K562 (cell line): ENCODE measurements around the gene GNB2. TPM values are rescaled to one million over a fixed set of nuclear protein-coding genes. Genes with fewer than 3 reads are reported as not detected.

Source experiments
- FOS ChIP-seq: IDR thresholded peaks from 3 replicates; pipeline ENCODE4 v1.6.1; 2011; ENCODE audit not compliant: insufficient read length; ENCODE audit errors: extremely low read depth
- HNRNPH1 ChIP-seq: fragments of 200-400 bp; formaldehyde crosslinking; optimal IDR thresholded peaks from 2 replicates; pipeline ENCODE3; 2017; ENCODE audit warnings: low read depth, mild to moderate bottlenecking, low read length, moderate library complexity
- PML ChIP-seq: IDR thresholded peaks from 2 replicates; pipeline ENCODE4 v1.6.1; 2012; ENCODE audit warnings: low read length, inconsistent platforms
- SRSF3 ChIP-seq: fragments of 200-400 bp; formaldehyde crosslinking; IDR thresholded peaks from 2 replicates; pipeline ENCODE4 v1.6.1; 2016; ENCODE audit warnings: mild to moderate bottlenecking, low read length, moderate library complexity; ENCODE audit not compliant: insufficient read depth
- TAF1 ChIP-seq: IDR thresholded peaks from 2 replicates; pipeline ENCODE4 v1.6.1; 2011; ENCODE audit warnings: mild to moderate bottlenecking, low read length, moderate library complexity; ENCODE audit not compliant: insufficient read depth, control insufficient read depth, severe bottlenecking; ENCODE audit errors: extremely low read depth
- TBP ChIP-seq: optimal IDR thresholded peaks from 2 replicates; pipeline ENCODE3; 2011; ENCODE audit warnings: low read depth, low read length, improper control_type of control experiment
- polyA plus RNA-seq, 8 experiments: library from polyadenylated mRNA; depleted of rRNA in 4 of 8; stranded (reverse) in 5 of 8; unstranded in 3 of 8; fragments of >200 nt; fragmentation: Nextera tagmentation in 2 of 8; fragmentation: Illumina TruSeq in 1 of 8; extraction: Ambion mirVana in 2 of 8; extraction: Trizol in 1 of 8; gene quantifications; 2 replicates each; pipeline versions ENCODE4 v1.2.1 to v1.2.3, GENCODE V29; 2011 to 2014; ENCODE audit warnings: inconsistent platforms in 1 of 8, missing spikeins in 1 of 8
- total RNA-seq, 7 experiments: library from RNA; depleted of rRNA in 6 of 7; stranded (reverse); fragments of >200 nt in 6 of 7; fragmentation: Illumina TruSeq in 2 of 7; extraction: Trizol in 2 of 7; gene quantifications; 2 replicates each; pipeline versions ENCODE4 v1.2.1 to v1.2.3, GENCODE V29; 2011 to 2021; ENCODE audit warnings: low replicate concordance in 1 of 7
- TF ChIP-seq, protein P1 (sequence below): sonication (generic); IDR thresholded peaks from 2 replicates; pipeline ENCODE4 v1.6.1; 2016
- TF ChIP-seq, protein P2 (sequence below), 2 experiments: fragments of 450-650 bp; IDR thresholded peaks; 2 replicates each; pipeline ENCODE4 v1.6.1; 2016; ENCODE audit warnings: mild to moderate bottlenecking in 2 of 2, borderline replicate concordance in 1 of 2, low read depth in 1 of 2, moderate library complexity in 1 of 2
- TF ChIP-seq, protein P3 (sequence below): conservative IDR thresholded peaks from 2 replicates; pipeline ENCODE4 v1.6.1; 2011; ENCODE audit warnings: low read depth, mild to moderate bottlenecking, low read length; ENCODE audit not compliant: control insufficient read depth

The GNB2 gene
- total and polyA plus RNA-seq, 9 of the 15 experiments (the other 6 are each of a cell fraction or from before 2014, with no cell fraction given), result 0.65 to 320 (median 104) TPM

DNA sequence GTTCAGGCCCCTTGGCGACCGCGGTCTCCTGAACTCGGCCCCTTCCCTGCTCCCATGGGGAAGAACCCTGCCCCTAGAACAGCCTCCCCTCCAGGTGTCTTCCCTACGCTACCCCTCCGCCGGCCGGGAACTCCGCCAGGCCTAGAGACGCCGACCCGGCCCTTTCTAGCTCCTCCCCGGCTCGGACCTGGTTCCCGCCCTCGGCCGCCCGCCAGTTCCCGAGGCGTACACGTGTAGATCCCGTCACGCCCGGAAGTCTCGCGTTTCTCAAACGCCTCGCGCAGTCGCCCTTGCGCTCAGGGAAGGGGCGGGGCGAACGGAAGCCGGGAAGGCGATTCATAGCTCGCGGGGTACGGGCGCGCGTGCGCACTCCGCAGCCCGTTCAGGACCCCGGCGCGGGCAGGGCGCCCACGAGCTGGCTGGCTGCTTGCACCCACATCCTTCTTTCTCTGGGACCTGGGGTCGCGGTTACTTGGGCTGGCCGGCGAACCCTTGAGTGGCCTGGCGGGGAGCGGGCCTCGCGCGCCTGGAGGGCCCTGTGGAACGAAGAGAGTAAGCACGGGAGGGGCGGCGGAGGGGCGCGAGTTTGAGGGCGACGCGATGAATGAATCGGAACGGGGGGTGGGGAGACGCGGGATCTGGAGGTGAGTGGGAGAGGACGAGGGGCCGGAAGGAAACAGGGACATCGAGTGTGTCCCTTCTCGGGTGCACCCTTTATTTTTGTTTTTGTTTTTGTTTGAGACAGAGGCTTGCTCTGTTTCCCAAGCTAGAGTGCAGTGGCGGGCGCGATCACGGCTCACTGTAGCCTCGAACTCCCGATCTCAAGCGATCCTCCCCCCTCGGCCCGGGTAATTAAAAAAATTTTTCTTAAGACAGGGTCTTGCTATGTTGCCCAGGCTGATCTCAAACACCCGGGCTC, 32.5 kb downstream of the GNB2 start, which contains the start of gene POP7 (continued):
- TF ChIP-seq TAF1 (peak; percentile 83), SRSF3 (no peak), PML (peak; percentile 51; the same call in 1 of the 2 replicates), TBP (peak; percentile 72), HNRNPH1 (no peak), FOS (no peak)
- TF ChIP-seq, protein P1, sequence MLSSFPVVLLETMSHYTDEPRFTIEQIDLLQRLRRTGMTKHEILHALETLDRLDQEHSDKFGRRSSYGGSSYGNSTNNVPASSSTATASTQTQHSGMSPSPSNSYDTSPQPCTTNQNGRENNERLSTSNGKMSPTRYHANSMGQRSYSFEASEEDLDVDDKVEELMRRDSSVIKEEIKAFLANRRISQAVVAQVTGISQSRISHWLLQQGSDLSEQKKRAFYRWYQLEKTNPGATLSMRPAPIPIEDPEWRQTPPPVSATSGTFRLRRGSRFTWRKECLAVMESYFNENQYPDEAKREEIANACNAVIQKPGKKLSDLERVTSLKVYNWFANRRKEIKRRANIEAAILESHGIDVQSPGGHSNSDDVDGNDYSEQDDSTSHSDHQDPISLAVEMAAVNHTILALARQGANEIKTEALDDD, result peak; percentile 11; the same call in 1 of the 2 replicates
- TF ChIP-seq, protein P2, sequence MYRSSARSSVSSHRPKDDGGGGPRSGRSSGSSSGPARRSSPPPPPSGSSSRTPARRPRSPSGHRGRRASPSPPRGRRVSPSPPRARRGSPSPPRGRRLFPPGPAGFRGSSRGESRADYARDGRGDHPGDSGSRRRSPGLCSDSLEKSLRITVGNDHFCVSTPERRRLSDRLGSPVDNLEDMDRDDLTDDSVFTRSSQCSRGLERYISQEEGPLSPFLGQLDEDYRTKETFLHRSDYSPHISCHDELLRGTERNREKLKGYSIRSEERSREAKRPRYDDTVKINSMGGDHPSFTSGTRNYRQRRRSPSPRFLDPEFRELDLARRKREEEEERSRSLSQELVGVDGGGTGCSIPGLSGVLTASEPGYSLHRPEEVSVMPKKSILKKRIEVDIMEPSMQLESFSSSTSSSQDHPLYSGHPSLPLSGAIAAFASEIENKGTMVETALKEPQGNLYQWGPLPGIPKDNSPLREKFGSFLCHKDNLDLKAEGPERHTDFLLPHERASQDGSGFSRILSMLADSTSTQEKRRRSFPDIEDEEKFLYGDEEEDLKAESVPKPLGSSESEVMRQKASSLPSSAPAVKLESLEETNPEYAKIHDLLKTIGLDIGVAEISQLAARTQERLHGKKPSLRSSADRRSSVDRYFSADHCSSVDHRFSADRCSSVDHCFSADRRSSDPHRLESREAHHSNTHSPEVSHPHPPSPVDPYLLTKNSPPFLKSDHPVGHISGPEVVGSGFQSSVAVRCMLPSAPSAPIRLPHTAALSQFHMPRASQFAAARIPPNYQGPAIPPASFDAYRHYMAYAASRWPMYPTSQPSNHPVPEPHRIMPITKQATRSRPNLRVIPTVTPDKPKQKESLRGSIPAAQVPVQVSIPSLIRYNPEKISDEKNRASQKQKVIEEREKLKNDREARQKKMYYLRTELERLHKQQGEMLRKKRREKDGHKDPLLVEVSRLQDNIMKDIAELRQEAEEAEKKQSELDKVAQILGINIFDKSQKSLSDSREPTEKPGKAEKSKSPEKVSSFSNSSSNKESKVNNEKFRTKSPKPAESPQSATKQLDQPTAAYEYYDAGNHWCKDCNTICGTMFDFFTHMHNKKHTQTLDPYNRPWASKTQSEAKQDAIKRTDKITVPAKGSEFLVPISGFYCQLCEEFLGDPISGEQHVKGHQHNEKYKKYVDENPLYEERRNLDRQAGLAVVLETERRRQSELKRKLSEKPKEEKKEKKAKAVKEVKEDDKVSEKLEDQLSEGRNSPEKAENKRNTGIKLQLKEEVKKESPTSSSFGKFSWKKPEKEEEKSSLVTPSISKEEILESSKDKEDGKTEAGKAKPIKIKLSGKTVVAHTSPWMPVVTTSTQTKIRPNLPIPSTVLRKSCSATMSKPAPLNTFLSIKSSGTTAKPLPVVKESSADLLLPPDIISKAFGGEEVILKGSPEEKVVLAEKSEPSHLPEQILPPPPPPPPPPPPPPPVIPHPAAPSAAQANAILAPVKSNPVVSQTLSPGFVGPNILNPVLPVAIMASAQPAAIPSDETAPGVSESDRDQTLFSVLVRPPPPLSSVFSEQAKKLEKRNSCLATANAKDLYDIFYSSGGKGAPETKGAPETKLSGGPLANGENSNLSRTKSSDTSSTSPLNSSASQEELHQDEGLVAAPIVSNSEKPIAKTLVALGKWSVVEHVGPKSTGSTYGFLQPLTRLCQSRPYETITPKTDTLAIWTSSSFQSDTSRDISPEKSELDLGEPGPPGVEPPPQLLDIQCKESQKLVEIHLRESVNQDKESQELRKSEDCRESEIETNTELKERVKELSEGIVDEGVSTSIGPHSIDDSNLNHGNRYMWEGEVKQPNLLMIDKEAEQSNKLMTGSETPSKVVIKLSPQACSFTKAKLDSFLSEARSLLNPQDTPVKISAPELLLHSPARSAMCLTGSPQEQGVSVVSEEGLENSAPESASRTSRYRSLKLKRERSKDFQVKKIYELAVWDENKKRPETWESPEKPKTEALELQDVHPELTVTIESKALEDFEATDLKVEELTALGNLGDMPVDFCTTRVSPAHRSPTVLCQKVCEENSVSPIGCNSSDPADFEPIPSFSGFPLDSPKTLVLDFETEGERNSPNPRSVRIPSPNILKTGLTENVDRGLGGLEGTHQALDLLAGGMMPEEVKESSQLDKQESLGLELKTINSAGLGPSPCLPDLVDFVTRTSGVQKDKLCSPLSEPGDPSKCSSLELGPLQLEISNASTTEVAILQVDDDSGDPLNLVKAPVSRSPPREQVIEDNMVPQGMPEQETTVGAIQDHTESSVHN (IDR thresholded peaks at IDR 0.05; ENCODE audit: borderline replicate concordance in 1 of 2, low read depth in 1 of 2), result no peak
- TF ChIP-seq, protein P3, sequence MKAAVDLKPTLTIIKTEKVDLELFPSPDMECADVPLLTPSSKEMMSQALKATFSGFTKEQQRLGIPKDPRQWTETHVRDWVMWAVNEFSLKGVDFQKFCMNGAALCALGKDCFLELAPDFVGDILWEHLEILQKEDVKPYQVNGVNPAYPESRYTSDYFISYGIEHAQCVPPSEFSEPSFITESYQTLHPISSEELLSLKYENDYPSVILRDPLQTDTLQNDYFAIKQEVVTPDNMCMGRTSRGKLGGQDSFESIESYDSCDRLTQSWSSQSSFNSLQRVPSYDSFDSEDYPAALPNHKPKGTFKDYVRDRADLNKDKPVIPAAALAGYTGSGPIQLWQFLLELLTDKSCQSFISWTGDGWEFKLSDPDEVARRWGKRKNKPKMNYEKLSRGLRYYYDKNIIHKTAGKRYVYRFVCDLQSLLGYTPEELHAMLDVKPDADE, result peak; percentile 0; the same call in 1 of the 2 replicates
- TF ChIP-seq, all 486 proteins: peak for 154
